ENCODE results near the gene RCSD1.

The RCSD1 gene

GRCh38 chr1:167648252-167648849 lies 18.3 kb downstream of the RCSD1 start:
- H3K4me3 ChIP-seq (ENCODE audit: low read length) = no peak overlapping the region
- TF ChIP-seq, protein P1, sequence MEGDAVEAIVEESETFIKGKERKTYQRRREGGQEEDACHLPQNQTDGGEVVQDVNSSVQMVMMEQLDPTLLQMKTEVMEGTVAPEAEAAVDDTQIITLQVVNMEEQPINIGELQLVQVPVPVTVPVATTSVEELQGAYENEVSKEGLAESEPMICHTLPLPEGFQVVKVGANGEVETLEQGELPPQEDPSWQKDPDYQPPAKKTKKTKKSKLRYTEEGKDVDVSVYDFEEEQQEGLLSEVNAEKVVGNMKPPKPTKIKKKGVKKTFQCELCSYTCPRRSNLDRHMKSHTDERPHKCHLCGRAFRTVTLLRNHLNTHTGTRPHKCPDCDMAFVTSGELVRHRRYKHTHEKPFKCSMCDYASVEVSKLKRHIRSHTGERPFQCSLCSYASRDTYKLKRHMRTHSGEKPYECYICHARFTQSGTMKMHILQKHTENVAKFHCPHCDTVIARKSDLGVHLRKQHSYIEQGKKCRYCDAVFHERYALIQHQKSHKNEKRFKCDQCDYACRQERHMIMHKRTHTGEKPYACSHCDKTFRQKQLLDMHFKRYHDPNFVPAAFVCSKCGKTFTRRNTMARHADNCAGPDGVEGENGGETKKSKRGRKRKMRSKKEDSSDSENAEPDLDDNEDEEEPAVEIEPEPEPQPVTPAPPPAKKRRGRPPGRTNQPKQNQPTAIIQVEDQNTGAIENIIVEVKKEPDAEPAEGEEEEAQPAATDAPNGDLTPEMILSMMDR (IDR thresholded peaks at IDR 0.05; ENCODE audit: insufficient read depth, low read depth, low read length, missing control alignments) = no peak
- DNase-seq (ENCODE audit: low read depth) = no peak

DNA sequence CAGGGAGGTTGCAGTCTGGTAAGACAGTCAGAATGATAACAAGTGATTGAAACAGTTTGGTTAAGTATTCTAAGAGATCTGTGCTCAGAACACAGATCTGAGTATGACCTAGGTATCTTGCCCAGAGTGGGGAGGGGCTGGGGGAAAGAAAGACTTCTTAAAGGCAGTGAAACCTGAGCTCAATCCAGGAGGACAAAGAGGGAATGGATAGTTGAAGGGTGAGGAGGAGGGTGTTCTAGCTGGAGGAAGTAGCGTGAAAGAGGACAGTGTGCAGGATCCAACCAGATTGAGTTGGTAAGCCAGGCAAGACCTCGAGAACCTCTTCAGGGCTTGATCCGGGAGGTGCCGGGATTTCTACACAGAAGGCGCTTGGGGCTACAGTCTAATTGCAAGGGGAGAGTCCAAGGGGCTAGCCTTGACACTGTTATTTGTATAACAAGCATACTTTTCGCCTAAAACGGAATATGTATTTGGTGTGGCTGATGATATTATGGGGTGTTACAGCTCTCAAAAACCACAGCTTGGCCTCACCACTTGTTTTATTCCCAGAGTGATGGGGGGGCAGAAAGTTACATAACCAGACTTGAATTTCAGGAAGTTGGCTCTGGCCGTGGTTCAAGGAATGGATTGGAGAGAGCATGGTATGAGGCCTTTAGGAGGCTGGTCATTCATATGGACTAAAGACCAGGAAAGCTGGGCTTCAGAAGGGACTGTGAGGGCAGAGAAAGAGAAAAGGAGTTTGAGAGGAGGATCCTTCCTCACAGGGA lies 19.1 kb downstream of the RCSD1 start:
- no peak for DNase-seq (ENCODE audit: low read depth)
- H3K4me3 ChIP-seq (ENCODE audit: low read length) = no peak overlapping the region

GRCh38 chr1:167650269-167651160 lies 20.5 kb downstream of the RCSD1 start:
- TF ChIP-seq, protein P1 (IDR thresholded peaks at IDR 0.05; ENCODE audit: insufficient read depth, low read depth, low read length, missing control alignments) = no peak
- no peak for DNase-seq (ENCODE audit: low read depth)
- H3K4me3 ChIP-seq (ENCODE audit: low read length) = no peak overlapping the region

More for the DNA sequence above, 19.1 kb downstream of the RCSD1 start:
- TF ChIP-seq, protein P1 (IDR thresholded peaks at IDR 0.05; ENCODE audit: insufficient read depth, low read depth, low read length, missing control alignments) = no peak

- H3K4me3 ChIP-seq (ENCODE audit: low read length) = no peak overlapping the region
- TF ChIP-seq, protein P1 (IDR thresholded peaks at IDR 0.05; ENCODE audit: insufficient read depth, low read depth, low read length, missing control alignments) = no peak
- no peak for DNase-seq (ENCODE audit: low read depth)
Observed at GRCh38 chr1:167651161-167651693, 21.2 kb downstream of the RCSD1 start.

- TF ChIP-seq, protein P1 (IDR thresholded peaks at IDR 0.05; ENCODE audit: insufficient read depth, low read depth, low read length, missing control alignments) = no peak
- no peak for DNase-seq (ENCODE audit: low read depth)
- H3K4me3 ChIP-seq (ENCODE audit: low read length) = no peak overlapping the region
Observed at GRCh38 chr1:167654975-167655575, 25.0 kb downstream of the RCSD1 start.

- TF ChIP-seq, protein P1 (IDR thresholded peaks at IDR 0.05; ENCODE audit: insufficient read depth, low read depth, low read length, missing control alignments) = no peak
- no peak overlapping the region for H3K4me3 ChIP-seq (ENCODE audit: low read length)
- no peak for DNase-seq (ENCODE audit: low read depth)
Observed at GRCh38 chr1:167656657-167657056, 26.6 kb downstream of the RCSD1 start.
